ENCODE data around the gene CEP350. TPM values are rescaled to one million over a fixed set of nuclear protein-coding genes. Genes with fewer than 3 reads are reported as not detected.

The CEP350 gene
- total and polyA plus RNA-seq, 2 of the 13 experiments (the other 11 are each of a cell fraction or from before 2014, with no cell fraction given): 7.6 to 35.9 TPM

DNA sequence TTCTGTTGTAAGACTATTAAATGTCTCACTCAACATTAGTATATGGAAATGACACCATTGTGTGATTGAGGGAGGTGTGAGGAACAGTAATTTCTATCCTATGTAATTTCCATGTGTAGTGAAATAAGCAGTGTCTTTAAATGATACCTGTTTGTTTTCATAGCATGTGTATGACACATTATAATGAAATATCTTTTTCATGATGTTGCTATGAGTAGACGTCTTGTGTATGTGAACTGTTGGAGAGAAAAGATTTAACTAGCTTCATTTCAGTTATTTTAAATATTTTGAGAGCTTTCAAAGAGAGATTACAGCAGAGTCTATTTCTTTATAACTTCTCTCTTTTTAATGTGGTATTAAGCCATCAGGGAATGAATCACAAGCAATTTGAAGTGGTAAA lies 128.6 kb downstream of the CEP350 start:
- CTCF ChIA-PET (ENCODE audit: low intra/inter-chr PET ratio, low total read pairs): no interaction called here

More for the DNA sequence above, 128.6 kb downstream of the CEP350 start:
- no peak for DNase-seq (ENCODE audit: low spot score)
- Histone ChIP-seq H3K9ac (ENCODE audit: insufficient read depth, low read depth, low read length) (no peak overlapping the region), H3K79me2 (ENCODE audit: insufficient read depth, low read length) (no peaks in the 10 kb centered on the region), H2AFZ (ENCODE audit: low read length) (no peak overlapping the region), H3K36me3 (replicated peaks in 1 of 2; ENCODE audit: control insufficient read depth in 1 of 2, insufficient read depth in 2 of 2, low read length in 2 of 2) (peaks cover 3 to 25% of the 10 kb centered on the region in 2 experiments; a peak in 4 of 5 replicates), H4K20me1 (ENCODE audit: insufficient read depth, low read length) (no peaks in the 10 kb centered on the region), H3K4me3 (replicated peaks in 1 of 3; ENCODE audit: insufficient read depth in 1 of 3, low read depth in 2 of 3, low read length in 3 of 3) (no peak overlapping the region), H3K9me3 (ENCODE audit: low read length) (no peaks in the 10 kb centered on the region), H3K4me2 (ENCODE audit: low read depth, low read length) (no peak overlapping the region), H3K27me3 (ENCODE audit: control insufficient read depth in 1 of 2, insufficient read depth in 2 of 2, low read length in 2 of 2) (no peaks in the 10 kb centered on the region), H3K27ac (ENCODE audit: extremely low read length, insufficient read depth, low read length) (no peak overlapping the region), H3K4me1 (ENCODE audit: insufficient read depth, low read length) (no peaks in the 10 kb centered on the region)
- no peak for TF ChIP-seq FOXK2 (IDR thresholded peaks at IDR 0.05)
- no peak for TF ChIP-seq ZNF629 (CRISPR knock-in tag; conservative IDR thresholded peaks at IDR 0.05)
- no peak for TF ChIP-seq MTF2 (CRISPR knock-in tag; IDR thresholded peaks at IDR 0.05; ENCODE audit: borderline replicate concordance)
- no peak for TF ChIP-seq ZNF572 (CRISPR knock-in tag; IDR thresholded peaks at IDR 0.05)
- TF ChIP-seq, protein P1, sequence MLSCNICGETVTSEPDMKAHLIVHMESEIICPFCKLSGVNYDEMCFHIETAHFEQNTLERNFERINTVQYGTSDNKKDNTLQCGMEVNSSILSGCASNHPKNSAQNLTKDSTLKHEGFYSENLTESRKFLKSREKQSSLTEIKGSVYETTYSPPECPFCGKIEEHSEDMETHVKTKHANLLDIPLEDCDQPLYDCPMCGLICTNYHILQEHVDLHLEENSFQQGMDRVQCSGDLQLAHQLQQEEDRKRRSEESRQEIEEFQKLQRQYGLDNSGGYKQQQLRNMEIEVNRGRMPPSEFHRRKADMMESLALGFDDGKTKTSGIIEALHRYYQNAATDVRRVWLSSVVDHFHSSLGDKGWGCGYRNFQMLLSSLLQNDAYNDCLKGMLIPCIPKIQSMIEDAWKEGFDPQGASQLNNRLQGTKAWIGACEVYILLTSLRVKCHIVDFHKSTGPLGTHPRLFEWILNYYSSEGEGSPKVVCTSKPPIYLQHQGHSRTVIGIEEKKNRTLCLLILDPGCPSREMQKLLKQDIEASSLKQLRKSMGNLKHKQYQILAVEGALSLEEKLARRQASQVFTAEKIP (CRISPR knock-in tag; IDR thresholded peaks at IDR 0.05; ENCODE audit: borderline replicate concordance): no peak
- TF ChIP-seq XRCC5 (optimal IDR thresholded peaks at IDR 0.05; ENCODE audit: low read length): no peak
- no peak for TF ChIP-seq ZFP82 (CRISPR knock-in tag; IDR thresholded peaks at IDR 0.05; ENCODE audit: borderline replicate concordance)
- no peak for TF ChIP-seq MAZ (IDR thresholded peaks at IDR 0.05; ENCODE audit: borderline replicate concordance, low read depth, low read length)
- no peak for TF ChIP-seq MAZ (CRISPR knock-in tag; IDR thresholded peaks at IDR 0.05; ENCODE audit: low read depth)
- no peak for TF ChIP-seq ZNF260 (CRISPR knock-in tag; IDR thresholded peaks at IDR 0.05; ENCODE audit: borderline replicate concordance, low read depth)
- TF ChIP-seq SP1 (IDR thresholded peaks at IDR 0.05): no peak
- no peak for TF ChIP-seq SP1 (CRISPR knock-in tag; IDR thresholded peaks at IDR 0.05)
- TF ChIP-seq KLF16 (CRISPR knock-in tag; IDR thresholded peaks at IDR 0.05): no peak
- TF ChIP-seq CCDC6 (CRISPR knock-in tag; IDR thresholded peaks at IDR 0.05): no peak
- no peak for TF ChIP-seq MED13 (CRISPR knock-in tag; IDR thresholded peaks at IDR 0.05)
- TF ChIP-seq, protein P2, sequence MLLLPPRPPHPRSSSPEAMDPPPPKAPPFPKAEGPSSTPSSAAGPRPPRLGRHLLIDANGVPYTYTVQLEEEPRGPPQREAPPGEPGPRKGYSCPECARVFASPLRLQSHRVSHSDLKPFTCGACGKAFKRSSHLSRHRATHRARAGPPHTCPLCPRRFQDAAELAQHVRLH (CRISPR knock-in tag; IDR thresholded peaks at IDR 0.05; ENCODE audit: borderline replicate concordance, low read depth): no peak
- no peak for TF ChIP-seq ZFY (CRISPR knock-in tag; IDR thresholded peaks at IDR 0.05)
- TF ChIP-seq, protein P3, sequence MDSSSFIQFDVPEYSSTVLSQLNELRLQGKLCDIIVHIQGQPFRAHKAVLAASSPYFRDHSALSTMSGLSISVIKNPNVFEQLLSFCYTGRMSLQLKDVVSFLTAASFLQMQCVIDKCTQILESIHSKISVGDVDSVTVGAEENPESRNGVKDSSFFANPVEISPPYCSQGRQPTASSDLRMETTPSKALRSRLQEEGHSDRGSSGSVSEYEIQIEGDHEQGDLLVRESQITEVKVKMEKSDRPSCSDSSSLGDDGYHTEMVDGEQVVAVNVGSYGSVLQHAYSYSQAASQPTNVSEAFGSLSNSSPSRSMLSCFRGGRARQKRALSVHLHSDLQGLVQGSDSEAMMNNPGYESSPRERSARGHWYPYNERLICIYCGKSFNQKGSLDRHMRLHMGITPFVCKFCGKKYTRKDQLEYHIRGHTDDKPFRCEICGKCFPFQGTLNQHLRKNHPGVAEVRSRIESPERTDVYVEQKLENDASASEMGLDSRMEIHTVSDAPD (CRISPR knock-in tag; IDR thresholded peaks at IDR 0.05): no peak
- TF ChIP-seq SMARCC2 (IDR thresholded peaks at IDR 0.05): no peak
- TF ChIP-seq, protein P4, sequence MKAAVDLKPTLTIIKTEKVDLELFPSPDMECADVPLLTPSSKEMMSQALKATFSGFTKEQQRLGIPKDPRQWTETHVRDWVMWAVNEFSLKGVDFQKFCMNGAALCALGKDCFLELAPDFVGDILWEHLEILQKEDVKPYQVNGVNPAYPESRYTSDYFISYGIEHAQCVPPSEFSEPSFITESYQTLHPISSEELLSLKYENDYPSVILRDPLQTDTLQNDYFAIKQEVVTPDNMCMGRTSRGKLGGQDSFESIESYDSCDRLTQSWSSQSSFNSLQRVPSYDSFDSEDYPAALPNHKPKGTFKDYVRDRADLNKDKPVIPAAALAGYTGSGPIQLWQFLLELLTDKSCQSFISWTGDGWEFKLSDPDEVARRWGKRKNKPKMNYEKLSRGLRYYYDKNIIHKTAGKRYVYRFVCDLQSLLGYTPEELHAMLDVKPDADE (CRISPR knock-in tag; IDR thresholded peaks at IDR 0.05): no peak
- WGBS (ENCODE audit: low lambda C conversion rate): 97% methylated on average over 1 of the region's 1 CpG
- no TSS peak for BruUV-seq (replicated peaks)
- FAIRE-seq: no peak
- POLR2A ChIA-PET: no interaction called here
- no peak for ATAC-seq
- in situ Hi-C loops (cut with HindIII; ENCODE audit: extremely low pct_ligation_motif_present, low pct_unique_long_range_greater_than_20kb) (no loop called here), intact Hi-C loops (cut with micrococcal nuclease; ENCODE audit: unreplicated experiment) (no loop called here)
